ENCODE results near the gene AGR3. TPM values are rescaled to one million over a fixed set of nuclear protein-coding genes. Genes with fewer than 3 reads are reported as not detected.

Gene AGR3
- polyA plus RNA-seq (ENCODE audit: insufficient read depth in 1 of 5, insufficient read length in 5 of 5, low replicate concordance in 1 of 5) = 10 to 100 TPM in 4 of 5 donors, 1 to 10 TPM in 1; 7.5 to 38.8 (median 25.2) TPM
- long read RNA-seq, donor 1, transcript AGR3-201 (8 exons, 749 nt) = major isoform, 37 of 106 reads
- long read RNA-seq, donor 1, partial matches to known transcripts = 60 of 106 reads
- long read RNA-seq, donor 1, other reads (novel, unspliced or antisense) = 5 of 106 reads
- long read RNA-seq, donor 2, partial matches to known transcripts = 8 of 8 reads
- long read RNA-seq, donor 2, other reads (novel, unspliced or antisense) = 0 of 8 reads
- long read RNA-seq, donor 3, transcript AGR3-201 (8 exons, 749 nt) = major isoform, 10 of 27 reads
- long read RNA-seq, donor 3, partial matches to known transcripts = 17 of 27 reads
- long read RNA-seq, donor 3, other reads (novel, unspliced or antisense) = 0 of 27 reads
- long read RNA-seq, donor 4, transcript AGR3-201 (8 exons, 749 nt) = major isoform, 6 of 18 reads
- long read RNA-seq, donor 4, partial matches to known transcripts = 12 of 18 reads
- long read RNA-seq, donor 4, other reads (novel, unspliced or antisense) = 0 of 18 reads
- long read RNA-seq, donor 5, partial matches to known transcripts = 9 of 12 reads
- long read RNA-seq, donor 5, other reads (novel, unspliced or antisense) = 0 of 12 reads
- long read RNA-seq, donor 6, transcript AGR3-201 (8 exons, 749 nt) = major isoform, 25 of 54 reads
- long read RNA-seq, donor 6, partial matches to known transcripts = 29 of 54 reads
- long read RNA-seq, donor 6, other reads (novel, unspliced or antisense) = 0 of 54 reads
- long read RNA-seq, donor 7, transcript AGR3-201 (8 exons, 749 nt) = major isoform, 9 of 36 reads
- long read RNA-seq, donor 7, partial matches to known transcripts = 27 of 36 reads
- long read RNA-seq, donor 7, other reads (novel, unspliced or antisense) = 0 of 36 reads
- long read RNA-seq, donor 8, partial matches to known transcripts = 0 of 1 reads
- long read RNA-seq, donor 8, other reads (novel, unspliced or antisense) = 0 of 1 reads

DNA sequence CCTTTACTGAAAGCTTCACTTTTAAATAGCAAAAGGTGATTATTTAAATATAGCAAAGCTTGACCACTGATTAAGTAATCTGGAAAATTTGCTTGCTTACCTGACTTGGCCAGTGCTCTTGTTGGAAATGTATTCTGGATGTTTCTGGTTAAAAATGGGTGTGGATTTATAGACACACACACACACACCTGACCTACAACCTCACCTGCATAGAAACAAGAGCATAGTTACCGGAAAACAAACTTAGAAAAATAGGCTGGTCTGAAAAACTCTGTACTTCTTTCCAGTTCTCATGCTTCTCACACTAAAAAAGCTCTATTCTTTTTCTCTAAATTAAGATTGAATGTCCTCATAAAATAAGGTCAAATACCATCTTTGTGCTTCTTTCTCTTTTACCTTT is at the start of gene AGR3:
TSS of gene AGR3 (minus strand) at position 140 of the 400 bp plus-strand sequence. CDS start 3,365 bp downstream, outside the sequence.
- DNase-seq = peak; percentile 15 to 24

DNA sequence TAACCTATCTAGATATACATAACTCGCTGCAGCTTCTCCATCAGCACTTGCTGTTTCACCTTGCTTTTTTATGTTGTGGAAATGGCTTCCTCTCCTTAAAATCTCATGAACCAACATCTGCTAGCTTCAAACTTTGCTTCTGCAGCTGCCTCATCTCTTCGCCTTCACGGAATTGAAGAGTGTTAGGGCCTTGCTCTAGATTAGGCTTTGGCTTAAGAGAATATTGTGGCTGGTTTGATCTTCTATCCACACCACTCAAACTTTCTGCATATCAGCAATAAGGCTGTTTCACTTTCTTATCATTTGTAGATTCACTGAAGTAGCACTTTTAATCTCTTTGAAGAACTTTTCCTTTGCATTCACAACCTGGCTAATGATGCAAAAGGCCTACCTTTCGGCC is 49.2 kb upstream of the AGR3 start:
- no peak for DNase-seq

DNA sequence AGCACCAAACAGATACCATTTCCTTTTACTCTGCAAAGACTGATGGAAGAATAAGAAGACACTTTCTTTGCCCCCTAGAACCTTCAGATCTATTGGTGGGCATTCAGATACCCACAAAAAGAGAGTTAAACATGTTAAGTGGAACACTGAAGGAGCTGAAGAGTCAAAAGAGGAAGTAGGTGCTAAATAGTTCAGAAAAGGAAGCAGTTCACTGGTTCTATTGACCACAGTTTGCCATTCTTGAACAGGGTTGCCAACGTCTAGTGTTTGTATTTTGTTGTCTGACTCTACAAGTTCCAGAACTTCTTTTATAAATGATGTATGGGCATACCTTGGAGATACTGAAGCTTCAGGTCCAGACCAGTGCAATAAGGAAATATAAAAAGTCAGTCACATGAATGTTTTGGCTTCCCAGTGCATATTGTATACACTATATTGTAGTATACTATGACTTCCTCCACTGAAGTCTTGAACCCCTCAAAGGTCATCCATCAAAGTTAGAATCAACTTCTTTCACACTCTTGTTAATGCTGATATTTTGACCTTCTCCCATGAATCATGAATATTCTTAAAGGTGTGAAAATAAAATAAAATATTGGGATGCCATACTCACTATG is 47.5 kb upstream of the AGR3 start:
- no peak for DNase-seq

DNA sequence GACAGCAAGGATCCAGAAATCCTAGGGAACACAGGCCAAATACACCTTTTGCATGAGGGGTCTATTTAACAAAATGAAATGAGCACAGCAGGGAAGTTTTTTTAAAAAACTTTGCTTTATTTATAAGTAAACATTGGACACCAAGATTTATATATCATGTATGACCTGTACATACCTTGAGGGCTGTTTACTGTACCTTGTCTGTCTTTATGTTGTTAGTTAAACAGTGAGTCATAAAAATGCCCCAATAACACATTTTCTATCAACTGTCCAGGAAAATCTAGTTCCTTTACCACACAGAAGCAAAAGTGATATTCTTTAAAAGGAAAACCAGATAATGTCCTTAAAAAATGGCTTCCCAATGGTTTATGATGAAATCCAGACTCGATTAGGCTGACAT is 45.1 kb upstream of the AGR3 start:
- no peak for DNase-seq

DNA sequence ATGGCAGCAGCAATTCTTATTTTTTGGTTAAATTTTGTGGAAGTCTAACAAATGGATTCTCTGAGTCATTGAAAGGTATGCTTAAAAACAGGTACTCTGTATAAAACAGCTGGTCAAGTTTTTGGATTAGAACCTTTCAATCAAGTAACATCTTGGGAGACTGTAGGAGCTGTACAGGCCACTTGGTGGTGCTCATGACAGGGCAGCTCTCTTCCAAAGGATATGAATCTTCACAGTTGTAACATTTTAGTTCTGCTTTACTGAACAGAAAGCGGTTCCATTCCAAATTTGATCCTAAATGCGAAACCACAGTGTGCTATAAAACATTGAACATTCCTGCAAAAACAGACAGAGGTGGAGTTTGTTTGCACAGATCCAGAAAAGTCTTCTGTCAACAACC is 44.5 kb upstream of the AGR3 start:
- DNase-seq = no peak

DNA sequence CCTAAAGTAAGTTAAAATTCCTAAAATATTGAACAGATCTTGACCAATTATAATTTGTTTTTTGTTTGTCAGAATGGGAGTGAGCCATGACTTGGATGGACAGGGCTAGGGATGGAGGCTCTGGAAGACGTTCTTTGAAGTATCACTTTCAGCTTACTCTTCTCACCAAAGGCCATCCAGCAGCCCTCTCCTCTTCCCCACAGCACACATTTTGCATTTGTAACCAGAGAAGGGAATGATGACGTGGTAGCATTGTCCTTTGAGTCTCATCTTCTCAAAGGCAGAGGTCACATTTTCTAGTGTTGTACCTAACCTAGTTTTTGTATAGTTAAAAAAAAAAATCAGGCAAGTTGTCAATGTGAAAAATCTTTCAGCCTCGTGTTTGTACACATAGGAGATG is 43.8 kb upstream of the AGR3 start:
- no peak for DNase-seq

DNA sequence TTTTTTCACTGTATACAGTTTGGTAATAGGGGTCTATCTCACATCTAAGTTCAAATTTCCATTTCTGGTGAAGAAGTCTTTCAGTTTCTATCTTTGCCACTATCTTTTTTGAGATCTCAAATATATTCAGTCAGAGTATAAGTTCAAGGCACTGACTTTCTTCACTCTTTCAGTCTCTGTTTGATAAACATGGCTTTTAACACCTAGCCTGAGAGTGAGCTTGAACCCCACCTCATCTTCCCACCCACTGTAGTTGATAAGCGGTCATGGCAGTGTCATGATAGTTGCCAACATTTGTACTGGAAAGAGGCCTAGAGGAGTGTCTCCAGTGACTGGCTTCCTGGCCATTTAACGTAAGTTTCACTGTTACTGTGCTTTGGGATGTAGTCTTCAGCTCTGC is 41.2 kb upstream of the AGR3 start:
- no peak for DNase-seq

DNA sequence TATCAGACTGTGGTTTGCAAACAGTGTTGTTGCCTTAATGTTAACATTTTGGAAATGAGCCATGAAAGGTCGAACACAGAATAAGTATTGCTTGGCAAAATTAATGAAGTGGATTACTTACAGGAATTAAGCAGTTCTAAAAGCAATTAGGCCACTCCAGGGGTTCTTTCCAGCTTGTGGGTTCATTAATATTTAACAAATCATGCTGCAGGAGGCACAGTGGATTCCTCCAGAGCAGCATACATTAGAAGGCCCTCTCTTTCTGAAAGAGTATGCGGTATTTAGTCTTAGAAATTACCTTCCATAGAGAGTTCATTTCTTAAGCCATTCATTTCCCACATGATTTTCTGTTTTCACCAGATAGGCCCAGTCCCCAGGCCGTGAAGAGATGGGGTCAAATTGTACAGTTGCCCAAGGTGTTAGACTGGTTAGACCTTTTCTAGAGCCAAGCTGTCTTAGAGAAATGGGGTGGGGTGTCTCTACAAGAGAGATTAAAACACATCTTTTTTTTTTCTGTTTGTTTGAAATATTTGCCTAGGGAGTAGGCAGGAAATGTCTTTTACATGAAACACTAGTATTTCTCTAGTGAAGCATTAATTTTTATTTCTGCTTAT is 40.0 kb upstream of the AGR3 start:
- no peak for DNase-seq

DNA sequence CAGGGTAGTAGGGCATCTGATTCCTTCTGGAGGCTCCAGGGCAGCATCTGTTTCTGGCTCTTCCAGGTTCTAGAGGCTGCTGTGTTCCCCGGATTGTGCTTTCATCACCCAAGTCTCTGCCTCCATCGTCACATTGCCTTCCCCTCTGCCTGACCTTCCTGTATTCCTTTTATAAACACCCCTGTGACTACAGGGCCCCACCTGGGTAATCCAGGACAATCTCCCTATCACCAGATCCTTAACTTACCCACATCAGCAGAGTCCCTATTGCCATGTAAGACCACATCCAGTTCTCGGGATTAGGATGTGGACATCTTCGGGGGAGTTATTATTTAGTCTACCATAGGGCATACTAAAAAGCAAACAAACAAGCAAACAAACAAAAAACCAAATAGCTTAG is 39.4 kb upstream of the AGR3 start:
- DNase-seq = no peak

DNA sequence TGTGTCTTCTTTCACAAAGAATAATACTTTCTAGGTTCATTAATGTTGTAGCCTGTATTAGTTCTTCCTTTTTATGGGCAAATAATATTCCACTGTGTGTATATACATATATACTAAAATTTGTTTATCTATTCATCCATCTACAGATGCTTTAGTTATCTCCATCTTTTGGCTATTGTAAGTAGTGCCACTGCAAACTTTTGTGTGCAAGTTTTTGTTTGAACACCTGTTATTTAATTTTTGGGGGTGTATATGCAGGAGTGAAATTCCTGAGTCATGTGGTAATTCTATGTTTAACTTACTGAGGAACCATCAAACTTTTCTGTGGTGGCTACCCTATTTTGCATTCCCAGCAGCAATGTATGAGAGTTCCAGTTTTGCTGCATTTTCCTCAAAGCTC is 37.7 kb upstream of the AGR3 start:
- DNase-seq = no peak

DNA sequence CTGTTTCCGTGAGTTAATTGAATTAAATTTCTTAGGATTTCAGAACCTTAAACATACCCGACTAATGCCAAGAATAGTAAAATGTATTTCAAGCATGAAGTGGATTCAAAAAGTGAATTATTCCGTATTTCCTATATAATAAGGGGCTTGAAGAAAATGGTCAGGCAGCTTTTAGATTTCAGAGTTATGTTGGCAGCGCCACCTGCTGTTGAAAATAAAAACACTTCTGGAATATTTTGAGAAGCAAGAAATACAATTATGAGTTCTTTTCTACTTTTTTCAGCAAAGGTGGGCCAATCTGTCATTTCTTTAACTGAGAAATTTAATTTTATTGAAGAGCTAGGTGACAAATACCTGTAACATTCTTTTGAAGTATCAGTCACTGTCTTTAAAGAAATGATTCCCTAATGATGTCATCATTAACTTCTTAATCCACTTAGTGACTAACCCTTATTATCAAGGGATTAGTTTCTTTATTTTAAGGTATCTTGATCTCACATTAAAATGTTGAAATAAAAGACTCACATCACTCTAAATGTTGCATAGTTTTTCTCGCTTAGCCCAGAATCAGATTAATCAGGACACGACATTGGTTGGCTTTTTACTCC is 36.6 kb upstream of the AGR3 start:
- peak in 1 of 2 donors; percentile 32 for DNase-seq

DNA sequence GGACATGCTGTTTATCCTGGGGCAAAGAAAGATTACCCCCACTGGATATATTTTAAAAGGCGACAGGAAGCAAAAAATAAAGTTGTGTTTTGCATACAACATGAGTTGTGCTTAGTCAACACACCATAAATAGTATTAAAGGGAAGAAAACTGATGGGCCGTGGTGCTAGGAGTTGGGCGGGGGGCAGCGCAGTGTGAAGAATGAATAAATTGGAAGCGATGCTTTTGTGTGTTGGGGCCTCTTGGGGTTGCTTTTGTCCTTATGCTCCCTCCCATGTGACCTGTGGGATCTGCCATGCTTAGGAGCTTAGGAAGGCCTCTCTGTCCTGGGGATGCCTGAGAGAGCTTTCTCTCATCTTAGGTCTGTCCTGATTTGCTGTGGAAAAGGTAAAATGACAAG is 35.0 kb upstream of the AGR3 start:
- DNase-seq = no peak

DNA sequence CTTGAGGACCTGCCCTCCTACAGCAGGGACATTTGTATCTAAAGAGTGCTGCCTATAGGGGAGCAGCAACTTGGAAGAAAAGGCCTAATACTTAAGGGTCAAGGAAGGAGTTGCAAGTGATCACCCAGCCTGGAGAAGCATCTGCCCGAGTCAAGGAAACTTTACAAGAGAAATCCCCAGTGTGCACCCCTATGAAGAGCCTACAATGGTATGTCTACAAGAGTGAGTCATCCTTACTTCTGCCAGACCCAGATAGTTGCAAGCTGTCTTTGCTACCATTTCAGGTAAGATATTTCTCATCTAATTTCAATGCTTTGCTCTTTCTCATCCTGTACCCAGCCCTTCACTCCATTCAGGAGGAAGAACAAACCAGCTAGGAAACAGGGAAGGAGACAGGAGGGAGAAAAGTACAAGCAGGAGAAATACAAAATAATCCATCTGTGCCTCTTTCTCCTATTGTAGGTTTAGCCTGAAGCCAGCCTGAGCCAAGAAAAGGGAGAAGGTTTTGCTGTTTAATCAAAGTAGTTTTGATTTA is 34.4 kb upstream of the AGR3 start:
- DNase-seq = no peak

DNA sequence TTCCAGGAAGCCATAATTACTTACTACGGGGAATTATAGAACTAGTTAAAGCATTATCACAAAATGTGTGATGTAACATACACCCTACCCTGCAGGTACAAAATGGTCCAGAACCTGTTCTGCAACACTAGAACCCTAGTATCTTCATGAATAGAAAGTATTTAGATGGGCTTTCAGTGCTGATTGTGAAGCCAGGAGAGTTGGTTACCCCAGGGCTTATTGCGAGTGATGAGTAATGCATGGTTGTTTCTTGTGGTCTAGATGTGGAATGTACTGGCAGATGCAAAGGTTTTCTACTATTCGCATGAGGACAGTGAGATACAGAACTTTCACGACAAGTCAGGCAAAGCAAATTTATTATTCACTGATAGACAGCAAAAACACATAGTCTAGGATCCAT is 33.6 kb upstream of the AGR3 start:
- DNase-seq = no peak

DNA sequence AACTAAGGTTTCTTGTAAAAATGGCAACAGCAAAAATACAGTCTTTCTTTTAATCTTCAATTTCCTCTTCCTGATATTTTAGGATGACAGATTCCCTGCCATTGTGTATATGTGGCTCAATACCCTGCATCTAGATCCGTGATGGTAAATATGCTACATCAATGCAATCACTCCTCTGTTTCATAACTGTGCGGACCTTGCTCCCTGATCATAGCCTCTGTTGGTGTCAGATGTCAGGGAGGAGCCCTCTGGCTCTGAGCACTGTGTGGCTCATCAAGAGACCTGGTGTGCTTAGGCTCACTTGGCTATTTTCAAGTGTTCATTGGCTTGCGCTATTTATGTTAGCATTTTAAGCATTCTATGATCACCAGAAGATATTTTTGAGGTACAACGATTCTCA is 33.0 kb upstream of the AGR3 start:
- DNase-seq = no peak

DNA sequence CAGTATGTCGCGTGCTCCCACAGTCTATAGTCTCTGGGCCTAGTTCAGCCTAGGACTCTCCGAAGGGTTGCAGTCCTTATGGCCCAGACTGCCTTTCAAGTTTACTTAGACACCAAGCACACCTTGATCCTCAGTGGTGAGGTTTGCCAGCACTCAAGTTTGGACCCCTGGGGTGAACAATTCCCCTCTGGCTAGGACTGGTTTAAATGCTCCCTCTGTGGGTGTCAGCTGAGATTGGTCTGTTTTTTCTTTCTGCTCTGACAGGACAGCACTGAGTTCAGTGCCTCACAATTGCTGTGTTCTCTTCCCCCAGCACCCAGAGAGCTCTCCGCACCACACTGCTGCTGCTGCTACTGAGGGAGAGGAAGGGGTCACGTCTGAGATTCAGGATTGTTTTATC is 31.9 kb upstream of the AGR3 start:
- no peak for DNase-seq

DNA sequence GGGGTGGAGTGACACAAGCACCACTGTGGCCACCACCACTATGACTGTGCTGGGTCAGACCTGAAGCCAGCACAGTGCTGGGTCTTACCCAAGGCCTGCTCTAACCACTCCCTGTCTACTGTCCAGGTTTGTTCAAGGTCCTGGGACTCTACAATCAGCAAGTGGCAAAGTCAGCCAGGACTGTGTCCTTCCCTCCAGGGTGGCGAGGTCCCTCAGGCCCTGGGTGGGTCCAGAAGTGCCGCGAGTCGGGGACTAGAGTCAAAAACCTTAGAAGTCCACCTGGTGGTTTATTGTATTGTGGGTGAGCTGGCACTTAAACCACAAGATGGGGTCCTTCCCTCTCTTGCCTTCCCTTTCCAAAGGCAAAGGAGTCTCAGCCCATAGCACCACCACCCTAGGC is 30.8 kb upstream of the AGR3 start:
- DNase-seq = no peak

DNA sequence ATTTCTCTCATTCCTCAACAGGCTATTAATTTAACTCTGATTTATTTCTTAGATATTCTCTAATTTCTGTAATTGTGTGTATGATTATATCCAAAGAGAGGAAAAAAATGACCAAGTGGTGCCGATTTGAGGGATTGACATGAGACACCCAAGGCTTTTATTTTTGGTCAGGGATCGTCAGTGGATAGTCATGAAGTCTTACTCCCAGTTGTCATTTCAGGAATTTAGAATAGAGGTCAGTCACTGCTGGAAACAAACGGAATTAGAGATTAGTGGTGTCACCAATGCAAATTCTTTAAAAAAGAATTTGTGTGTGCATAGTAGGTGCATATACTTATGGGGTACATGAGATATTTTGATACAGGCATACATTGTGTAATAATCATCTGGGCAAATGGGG is 26.8 kb upstream of the AGR3 start:
- no peak for DNase-seq

DNA sequence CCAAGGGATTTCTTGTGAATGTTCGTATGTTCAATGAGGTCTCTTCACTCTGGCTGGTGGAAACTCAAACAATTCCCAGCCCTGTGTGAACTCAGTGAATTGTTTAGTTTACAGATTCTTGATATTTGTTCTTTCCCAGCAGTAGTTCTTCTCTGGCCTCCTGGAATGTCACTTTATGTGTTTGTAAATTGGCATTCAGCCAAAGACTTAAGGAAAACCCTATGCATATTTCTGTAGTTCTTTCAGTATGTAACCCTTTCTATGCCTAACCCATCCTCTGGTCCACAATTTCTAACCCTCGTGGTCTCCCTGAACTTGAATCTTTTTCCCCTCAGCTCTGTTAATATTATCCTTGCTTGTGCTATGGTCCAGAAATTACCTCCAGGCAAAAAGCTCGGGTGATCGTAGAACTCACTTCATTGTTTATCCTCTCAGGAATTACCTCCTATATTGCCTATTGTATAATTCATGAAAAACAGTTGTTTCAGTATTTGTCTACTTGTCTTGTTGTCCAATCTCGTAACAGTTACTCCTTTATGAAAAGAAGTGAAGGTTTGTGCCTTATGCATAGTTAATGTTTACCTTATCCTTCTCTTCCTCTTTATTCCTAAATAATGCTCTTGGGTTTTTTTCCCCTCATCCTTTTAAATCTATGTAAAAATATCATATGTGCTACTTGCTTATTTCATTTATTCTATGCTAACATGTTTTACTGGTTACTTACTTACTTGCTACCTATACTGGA is 23.7 kb upstream of the AGR3 start:
- DNase-seq = peak; percentile 37 to 38

DNA sequence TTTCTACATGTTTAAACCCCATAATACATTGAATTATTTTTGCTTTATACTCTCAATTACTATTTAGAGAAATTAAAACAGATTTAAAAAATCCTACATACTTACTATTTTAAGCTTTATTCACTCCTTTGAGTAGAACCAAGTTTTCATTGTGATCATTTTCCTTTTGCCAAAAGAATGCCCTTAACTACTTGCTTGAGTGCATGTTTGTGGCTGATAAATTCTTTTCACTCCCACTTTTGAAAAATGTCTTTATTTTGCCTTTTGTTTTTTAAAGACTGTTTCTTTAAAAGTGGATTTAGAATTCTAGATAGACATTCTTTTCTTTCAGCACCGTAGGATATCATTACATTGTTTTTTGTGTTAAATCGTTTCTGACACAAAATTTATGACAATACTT is 22.3 kb upstream of the AGR3 start:
- DNase-seq = no peak
